Fibroblast of upper back skin (primary cell): ENCODE measurements around the gene TPRKB.
"Not testable (repeated sequence)": the region's sequence is repeated elsewhere in the genome, so short reads cannot be mapped to it uniquely, and the experiment has no call there.

Experiments
- DNase-seq: peaks from one replicate; pipeline ENCODE4 v3.0.0-alpha.2; 2013

TPRKB gene

DNA sequence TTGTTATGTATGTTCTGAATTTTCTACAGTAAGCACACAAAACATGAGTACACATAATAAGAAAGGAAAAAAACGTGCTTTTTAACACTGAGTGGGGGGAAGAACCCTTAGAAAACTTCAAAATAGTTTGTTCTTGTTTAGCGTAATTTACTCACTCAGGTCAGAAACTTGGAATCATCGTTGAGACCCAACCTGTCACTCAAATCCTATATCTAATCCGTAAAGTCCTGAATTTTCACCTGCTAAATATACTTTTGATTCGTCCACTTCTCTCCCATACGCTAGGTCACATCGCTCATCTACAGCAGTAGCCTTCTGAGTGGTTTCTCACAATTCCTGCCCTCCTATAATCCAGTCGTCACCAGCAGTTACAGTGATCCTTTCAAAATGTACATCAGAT lies 767 bp downstream of the TPRKB start:
- no peak for DNase-seq

DNA sequence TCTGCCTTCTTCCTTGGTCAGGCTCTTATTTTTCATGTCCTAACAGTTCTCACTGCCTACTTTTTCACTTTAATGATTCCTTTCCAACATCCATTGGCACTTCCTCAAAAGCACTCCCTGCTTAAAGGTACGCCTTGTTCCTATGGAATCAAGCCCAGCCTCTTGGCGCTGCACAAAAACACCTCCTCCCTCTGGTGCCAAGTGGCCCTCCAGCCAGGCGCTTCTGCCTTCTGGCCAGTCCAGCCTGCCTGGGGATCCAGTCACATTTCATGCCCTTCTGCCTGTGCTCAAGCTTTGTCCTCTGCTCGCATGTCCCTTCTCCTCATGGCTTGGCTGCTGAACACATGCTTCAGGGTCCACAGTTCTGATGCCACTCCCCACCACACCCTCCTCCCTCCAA lies 6.3 kb downstream of the TPRKB start:
- DNase-seq, result no peak

DNA sequence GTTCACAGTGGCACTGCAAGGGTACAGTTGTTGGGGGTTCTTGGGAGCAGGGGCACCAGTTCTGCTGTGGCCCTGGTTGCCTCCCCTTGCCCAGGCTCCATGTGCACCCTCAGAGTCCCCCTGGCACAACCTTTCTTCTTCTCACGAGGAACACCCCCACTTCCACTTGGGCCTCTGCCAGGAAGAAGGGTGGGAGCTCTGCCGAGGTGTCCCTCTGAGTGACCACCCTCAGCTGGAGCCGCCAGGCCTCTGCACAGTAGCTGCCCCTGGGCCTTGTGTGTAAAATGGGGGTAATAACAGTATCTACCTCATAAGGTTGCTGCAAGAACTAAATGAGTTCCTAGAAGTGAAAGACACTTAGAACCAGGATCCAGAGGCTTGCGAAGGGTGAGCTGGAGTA lies 8.4 kb downstream of the TPRKB start:
- no peak for DNase-seq

DNA sequence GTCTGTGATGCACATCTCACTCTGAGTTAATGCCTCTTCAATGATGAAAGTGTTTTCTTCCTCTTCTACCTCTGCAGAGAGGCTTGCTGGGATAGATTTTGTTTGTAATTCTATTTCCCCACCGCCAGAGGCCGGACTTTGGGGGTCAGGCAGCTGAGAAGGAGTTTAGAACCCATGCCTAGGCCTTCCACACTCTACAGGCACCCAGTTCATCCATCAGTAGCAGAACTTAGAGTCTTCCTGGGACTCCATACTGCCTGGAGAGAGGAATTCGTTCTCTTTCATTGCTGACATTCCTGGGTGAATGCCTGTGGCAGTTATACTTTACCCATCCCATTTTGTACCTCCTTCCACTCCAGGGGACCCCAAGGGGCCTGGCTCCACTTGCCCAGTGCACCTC lies 9.1 kb downstream of the TPRKB start:
- no peak for DNase-seq

- DNase-seq, result not testable (repeated sequence)
Measured at GRCh38 chr2:73726657-73727056, 10.5 kb downstream of the TPRKB start.

DNA sequence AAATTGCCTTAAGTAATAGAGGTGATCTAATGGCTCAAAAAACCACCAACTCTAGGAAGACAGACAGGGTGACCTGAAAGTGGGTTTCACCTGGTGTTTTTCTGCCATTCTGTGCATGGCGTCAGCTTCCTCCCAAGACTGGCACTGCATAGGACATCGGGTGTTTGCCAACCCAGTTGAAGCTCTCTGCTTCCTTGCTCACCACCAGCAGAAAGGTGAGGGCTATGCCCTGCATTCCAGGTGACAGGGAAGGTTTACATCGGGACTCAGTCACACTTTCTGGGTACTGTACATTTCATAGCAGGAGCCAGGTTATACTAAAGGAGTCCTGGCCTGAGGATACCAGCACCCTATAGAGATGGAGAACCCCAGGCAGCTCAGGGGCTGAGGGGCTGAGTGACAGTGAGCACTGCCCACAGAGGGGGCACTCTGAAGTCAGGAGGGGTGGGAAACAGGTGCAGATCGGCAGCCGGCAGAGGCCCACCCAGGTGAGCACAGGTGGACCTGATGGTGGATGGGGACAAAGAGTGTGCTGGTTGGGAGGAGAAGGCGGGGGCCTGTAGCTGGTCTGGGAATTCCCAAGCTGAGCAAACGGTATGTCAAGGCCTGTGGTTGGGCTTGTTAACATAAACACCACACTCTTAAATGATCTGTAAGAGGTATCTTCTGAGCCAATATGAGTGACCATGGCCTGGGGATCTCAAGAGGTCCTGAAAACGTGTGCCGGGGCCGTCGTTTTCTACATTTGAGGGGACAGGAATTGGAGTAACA lies 18.1 kb downstream of the TPRKB start:
- no peak for DNase-seq

GRCh38 chr2:73718421-73718820 lies 18.7 kb downstream of the TPRKB start:
- no peak for DNase-seq

GRCh38 chr2:73717695-73718094 lies 19.4 kb downstream of the TPRKB start:
- DNase-seq, result not testable (repeated sequence)

GRCh38 chr2:73717251-73717606 lies 19.9 kb downstream of the TPRKB start:
- no peak for DNase-seq

GRCh38 chr2:73716543-73717250 lies 20.4 kb downstream of the TPRKB start:
- peak; percentile 57 for DNase-seq

GRCh38 chr2:73714091-73714490 lies 23.1 kb downstream of the TPRKB start:
- no peak for DNase-seq

DNA sequence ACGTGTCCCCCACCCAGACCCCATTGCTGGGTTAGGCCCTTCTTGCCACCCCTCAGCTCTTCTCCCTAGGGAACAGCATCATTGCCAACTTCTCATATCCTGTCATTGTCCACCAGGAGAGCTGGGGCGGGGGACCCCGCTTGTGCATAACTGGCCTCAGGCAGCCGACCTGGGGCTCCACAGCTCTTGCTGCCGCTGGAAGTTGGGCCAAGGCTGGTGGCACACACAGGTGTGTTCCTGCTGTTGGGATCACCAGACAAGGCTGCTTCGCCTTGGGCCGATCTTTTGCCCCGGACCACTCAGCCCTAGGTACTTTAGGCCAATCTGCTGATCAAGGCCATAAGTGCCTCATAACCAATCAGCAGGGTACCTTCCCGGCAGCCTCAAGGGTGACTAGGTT lies 28.6 kb downstream of the TPRKB start:
- DNase-seq, result no peak

- no peak for DNase-seq
Measured at GRCh38 chr2:73707636-73708035, 29.5 kb downstream of the TPRKB start.

GRCh38 chr2:73707058-73707457 lies 30.1 kb downstream of the TPRKB start:
- no peak for DNase-seq

DNA sequence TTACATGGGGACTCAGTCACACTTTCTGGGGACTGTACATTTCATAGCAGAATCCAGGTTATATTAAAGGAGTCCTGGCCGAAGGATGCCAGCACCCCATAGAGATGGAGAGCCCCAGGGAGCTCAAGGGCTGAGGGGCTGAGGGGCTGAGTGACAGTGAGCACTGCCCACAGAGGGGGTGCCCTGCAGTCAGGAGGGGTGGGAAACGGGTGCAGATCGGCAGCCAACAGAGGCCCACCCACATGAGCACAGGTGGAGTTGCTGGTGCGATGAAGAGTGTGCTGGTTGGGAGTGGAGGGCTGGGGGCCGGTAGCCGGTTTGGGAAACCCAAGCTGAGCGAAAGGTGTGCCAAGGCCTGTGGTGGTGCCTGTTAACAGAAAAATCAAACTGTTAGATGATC lies 32.1 kb downstream of the TPRKB start:
- DNase-seq, result no peak

DNA sequence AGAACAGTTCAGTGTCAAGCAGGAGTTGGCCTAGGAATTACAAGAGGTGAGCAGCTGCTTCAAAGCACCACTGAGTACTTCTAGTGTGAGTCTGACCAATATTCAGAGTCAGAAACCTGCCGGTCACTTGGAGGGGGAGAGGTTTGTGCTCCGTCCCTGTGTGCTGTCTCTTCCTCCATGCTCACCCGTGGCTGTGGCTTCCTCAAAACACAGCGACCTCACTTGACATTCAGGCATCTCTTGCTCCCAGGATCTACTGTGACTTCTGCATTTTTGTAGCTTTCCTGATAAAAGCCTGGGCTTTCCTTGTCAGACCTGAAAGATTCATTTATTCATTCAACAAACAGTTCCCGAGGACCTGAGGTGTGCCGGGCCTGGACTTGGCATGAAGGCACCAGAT lies 32.9 kb downstream of the TPRKB start:
- no peak for DNase-seq

DNA sequence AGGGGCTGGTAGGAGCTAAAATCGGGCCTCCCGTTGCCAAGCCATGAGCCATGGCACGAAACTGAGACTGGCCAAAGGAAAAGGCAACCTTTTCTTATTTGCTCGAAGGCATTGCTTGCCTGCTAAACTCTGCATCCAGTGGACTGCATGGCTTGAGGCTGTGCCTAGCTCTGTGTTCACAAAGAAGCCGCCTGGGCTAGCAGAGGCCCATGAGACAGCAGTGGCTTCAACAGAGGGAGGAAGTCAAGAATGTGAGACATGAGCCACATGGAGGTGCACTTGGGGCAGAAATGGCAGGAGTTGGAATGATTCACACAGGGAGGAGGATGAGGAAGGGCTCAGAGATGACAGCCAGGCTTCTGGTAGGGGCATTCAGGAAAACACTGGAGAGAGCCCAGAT lies 33.5 kb downstream of the TPRKB start:
- DNase-seq, result no peak

- not testable (repeated sequence) for DNase-seq
Measured at GRCh38 chr2:73702852-73703493, 34.2 kb downstream of the TPRKB start.

DNA sequence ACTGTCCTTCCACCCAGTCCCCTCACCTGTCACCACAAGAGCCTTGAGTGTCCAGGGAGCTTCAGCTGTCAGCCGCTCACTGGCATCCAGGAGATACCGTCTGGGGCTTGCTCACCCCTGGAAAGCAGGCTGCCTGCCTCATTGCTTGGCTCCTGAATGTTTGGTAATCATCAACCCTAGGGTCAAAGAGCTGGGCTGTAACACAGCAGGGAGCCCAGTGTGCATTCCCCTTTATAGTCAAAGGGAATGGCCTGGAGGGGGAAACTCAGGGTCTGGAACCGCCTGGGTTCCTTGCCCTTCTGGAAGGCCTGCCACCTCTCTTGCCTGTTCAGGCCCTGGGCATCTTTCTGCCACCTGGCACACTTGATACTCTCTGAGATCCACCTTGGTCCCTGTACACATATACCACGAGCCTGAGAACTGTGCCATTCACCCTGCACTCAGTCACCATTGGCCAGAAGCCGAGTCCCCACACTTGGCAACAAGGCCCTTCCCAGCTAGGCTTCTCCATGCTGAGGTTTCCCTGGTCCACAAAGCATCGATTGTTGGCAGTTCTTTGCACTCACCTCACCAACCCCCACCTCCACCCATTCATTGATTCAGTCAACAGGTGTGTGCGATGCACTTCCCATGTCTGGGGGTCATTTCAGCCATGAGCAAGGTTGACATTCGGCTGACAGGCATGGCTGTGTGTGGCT lies 35.0 kb downstream of the TPRKB start:
- DNase-seq, result no peak

- not testable (repeated sequence) for DNase-seq
Measured at GRCh38 chr2:73701448-73701765, 35.7 kb downstream of the TPRKB start.

GRCh38 chr2:73700661-73701447 lies 36.3 kb downstream of the TPRKB start:
- no peak for DNase-seq

DNA sequence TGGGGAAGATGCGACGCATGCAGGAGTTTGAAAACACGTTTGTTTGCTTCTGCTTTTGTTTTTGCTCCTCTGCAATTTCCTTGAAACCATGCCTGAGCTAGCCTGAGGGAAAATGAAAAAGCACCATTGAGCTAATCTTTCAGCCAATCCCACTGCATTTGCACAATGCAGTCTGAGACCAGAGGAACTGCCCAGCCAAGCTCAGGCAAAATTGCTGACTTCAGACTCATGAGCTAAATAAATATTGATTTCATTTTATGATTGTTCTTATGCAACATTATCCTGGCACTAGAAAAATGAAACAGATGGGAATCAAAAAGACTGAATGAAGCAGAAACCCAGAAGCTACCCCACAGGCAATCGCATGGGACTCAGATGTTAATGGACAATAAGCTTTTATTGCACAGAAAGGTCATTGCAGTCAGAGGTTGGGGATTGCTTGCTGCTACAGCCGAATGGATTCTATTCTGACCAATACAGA lies 37.0 kb downstream of the TPRKB start:
- no peak for DNase-seq

GRCh38 chr2:73699437-73699836 lies 37.7 kb downstream of the TPRKB start:
- DNase-seq, result no peak
